HUES48 (cell line): ENCODE results near the gene RAB11A.
"Not testable (repeated sequence)": the region's sequence is repeated elsewhere in the genome, so short reads cannot be mapped to it uniquely, and the experiment has no call there.

Experiments
- H3K27ac ChIP-seq: one replicate; pipeline ENCODE4 v1.7.0; 2013; ENCODE audit warnings: low read depth, low read length, inconsistent platforms
- H3K27me3 ChIP-seq: 2 replicates; pipeline ENCODE4 v1.6.1; 2013; ENCODE audit warnings: mild to moderate bottlenecking, low read length; ENCODE audit not compliant: control insufficient read depth, insufficient read depth
- H3K36me3 ChIP-seq: 2 replicates; pipeline ENCODE4 v1.6.1; 2013; ENCODE audit warnings: low read length; ENCODE audit not compliant: control insufficient read depth, insufficient read depth
- H3K4me1 ChIP-seq: 2 replicates; pipeline ENCODE4 v1.6.1; 2013; ENCODE audit warnings: mild to moderate bottlenecking, low read length; ENCODE audit not compliant: control insufficient read depth, insufficient read depth
- H3K4me3 ChIP-seq: 2 replicates; pipeline ENCODE4 v1.5.1; 2013; ENCODE audit warnings: mild to moderate bottlenecking, low read depth, low read length
- H3K9ac ChIP-seq: 2 replicates; pipeline ENCODE4 v1.6.1; 2013; ENCODE audit warnings: mild to moderate bottlenecking, low read depth, low read length, moderate library complexity
- H3K9me3 ChIP-seq: 2 replicates; pipeline ENCODE4 v1.6.1; 2013; ENCODE audit warnings: low read length; ENCODE audit not compliant: control insufficient read depth, insufficient read depth

RAB11A gene

GRCh38 chr15:65870889-65871533 is 1.7 kb downstream of the RAB11A start:
- H3K9ac ChIP-seq, result peak overlapping the region; percentile 93
- H3K36me3 ChIP-seq, result peaks cover 14% of the 10 kb centered on the region
- H3K4me1 ChIP-seq, result peaks cover 10% of the 10 kb centered on the region
- no peaks in the 10 kb centered on the region for H3K9me3 ChIP-seq
- no peaks in the 10 kb centered on the region for H3K27me3 ChIP-seq
- peak overlapping the region; percentile 94 for H3K4me3 ChIP-seq
- peak overlapping the region; percentile 93 for H3K27ac ChIP-seq

GRCh38 chr15:65871886-65872285 is 2.6 kb downstream of the RAB11A start:
- H3K27ac ChIP-seq, H3K27me3 ChIP-seq, H3K4me1 ChIP-seq, H3K9ac ChIP-seq, H3K9me3 ChIP-seq: not testable (repeated sequence)
- Histone ChIP-seq H3K4me3 (peak overlapping the region; percentile 94; the same call in 1 of the 2 replicates), H3K36me3 (peaks cover 22% of the 10 kb centered on the region)

- peaks cover 29% of the 10 kb centered on the region for H3K36me3 ChIP-seq
- not testable (repeated sequence) for H3K27ac ChIP-seq, H3K27me3 ChIP-seq, H3K4me1 ChIP-seq, H3K4me3 ChIP-seq, H3K9me3 ChIP-seq, H3K9ac ChIP-seq
Observed at GRCh38 chr15:65872596-65872995, 3.3 kb downstream of the RAB11A start.

GRCh38 chr15:65873256-65873655 is 4.0 kb downstream of the RAB11A start:
- H3K27me3 ChIP-seq, result no peaks in the 10 kb centered on the region
- no peak overlapping the region for H3K4me3 ChIP-seq
- H3K9ac ChIP-seq, result no peak overlapping the region
- peaks cover 36% of the 10 kb centered on the region for H3K36me3 ChIP-seq
- H3K9me3 ChIP-seq, result no peaks in the 10 kb centered on the region
- peaks cover 9% of the 10 kb centered on the region for H3K4me1 ChIP-seq
- no peak overlapping the region for H3K27ac ChIP-seq

GRCh38 chr15:65875458-65875857 is 6.2 kb downstream of the RAB11A start:
- no peak overlapping the region for H3K9ac ChIP-seq
- H3K27me3 ChIP-seq, result no peaks in the 10 kb centered on the region
- H3K4me3 ChIP-seq, result no peak overlapping the region
- H3K4me1 ChIP-seq, result peaks cover 5% of the 10 kb centered on the region; the same call in 1 of the 2 replicates
- H3K36me3 ChIP-seq, result peaks cover 57% of the 10 kb centered on the region
- no peak overlapping the region for H3K27ac ChIP-seq
- no peaks in the 10 kb centered on the region for H3K9me3 ChIP-seq

- H3K9me3 ChIP-seq, result no peaks in the 10 kb centered on the region
- peaks cover 75% of the 10 kb centered on the region for H3K36me3 ChIP-seq
Observed at GRCh38 chr15:65877749-65878148, 8.5 kb downstream of the RAB11A start.

GRCh38 chr15:65881766-65882434 is 12.6 kb downstream of the RAB11A start:
- Histone ChIP-seq H3K9me3 (no peaks in the 10 kb centered on the region), H3K4me1 (peaks cover 19% of the 10 kb centered on the region), H3K9ac (no peak overlapping the region), H3K36me3 (peaks cover 75% of the 10 kb centered on the region), H3K27me3 (no peaks in the 10 kb centered on the region), H3K4me3 (no peak overlapping the region), H3K27ac (no peak overlapping the region)

More at GRCh38 chr15:65877749-65878148, 8.5 kb downstream of the RAB11A start:
- Histone ChIP-seq H3K4me3 (no peak overlapping the region), H3K9ac (no peak overlapping the region), H3K4me1 (no peaks in the 10 kb centered on the region), H3K27ac (no peak overlapping the region), H3K27me3 (no peaks in the 10 kb centered on the region)

GRCh38 chr15:65883571-65883970 is 14.3 kb downstream of the RAB11A start:
- no peak overlapping the region for H3K27ac ChIP-seq
- peaks cover 77% of the 10 kb centered on the region for H3K36me3 ChIP-seq
- no peaks in the 10 kb centered on the region for H3K27me3 ChIP-seq
- H3K9me3 ChIP-seq, result no peaks in the 10 kb centered on the region
- no peak overlapping the region for H3K4me3 ChIP-seq
- H3K4me1 ChIP-seq, result peaks cover 19% of the 10 kb centered on the region
- no peak overlapping the region for H3K9ac ChIP-seq

GRCh38 chr15:65884511-65884910 is 15.2 kb downstream of the RAB11A start:
- Histone ChIP-seq H3K27ac (no peak overlapping the region), H3K4me1 (peaks cover 19% of the 10 kb centered on the region), H3K4me3 (no peak overlapping the region), H3K36me3 (peaks cover 77% of the 10 kb centered on the region), H3K9me3 (no peaks in the 10 kb centered on the region), H3K27me3 (no peaks in the 10 kb centered on the region), H3K9ac (no peak overlapping the region)

- H3K27ac ChIP-seq, result no peak overlapping the region
- H3K36me3 ChIP-seq, result peaks cover 73% of the 10 kb centered on the region
- no peaks in the 10 kb centered on the region for H3K9me3 ChIP-seq
- no peaks in the 10 kb centered on the region for H3K27me3 ChIP-seq
- H3K4me3 ChIP-seq, result no peak overlapping the region
- no peak overlapping the region for H3K9ac ChIP-seq
- peaks cover 21% of the 10 kb centered on the region for H3K4me1 ChIP-seq
Observed at GRCh38 chr15:65885668-65886218, 16.5 kb downstream of the RAB11A start.

GRCh38 chr15:65887565-65887964 is 18.3 kb downstream of the RAB11A start:
- H3K27ac ChIP-seq, result no peak overlapping the region
- no peak overlapping the region for H3K9ac ChIP-seq
- no peaks in the 10 kb centered on the region for H3K9me3 ChIP-seq
- no peaks in the 10 kb centered on the region for H3K27me3 ChIP-seq
- peaks cover 26% of the 10 kb centered on the region for H3K4me1 ChIP-seq
- H3K36me3 ChIP-seq, result peaks cover 66% of the 10 kb centered on the region
- no peak overlapping the region for H3K4me3 ChIP-seq
